KG1 (cell line): Measurements from ENCODE around the gene TAS1R2.

ENCODE experiments used
- DNase-seq: peaks from one replicate; lab custom pipeline; 2025; lab: John Stamatoyannopoulos, UW

TAS1R2 gene

DNA sequence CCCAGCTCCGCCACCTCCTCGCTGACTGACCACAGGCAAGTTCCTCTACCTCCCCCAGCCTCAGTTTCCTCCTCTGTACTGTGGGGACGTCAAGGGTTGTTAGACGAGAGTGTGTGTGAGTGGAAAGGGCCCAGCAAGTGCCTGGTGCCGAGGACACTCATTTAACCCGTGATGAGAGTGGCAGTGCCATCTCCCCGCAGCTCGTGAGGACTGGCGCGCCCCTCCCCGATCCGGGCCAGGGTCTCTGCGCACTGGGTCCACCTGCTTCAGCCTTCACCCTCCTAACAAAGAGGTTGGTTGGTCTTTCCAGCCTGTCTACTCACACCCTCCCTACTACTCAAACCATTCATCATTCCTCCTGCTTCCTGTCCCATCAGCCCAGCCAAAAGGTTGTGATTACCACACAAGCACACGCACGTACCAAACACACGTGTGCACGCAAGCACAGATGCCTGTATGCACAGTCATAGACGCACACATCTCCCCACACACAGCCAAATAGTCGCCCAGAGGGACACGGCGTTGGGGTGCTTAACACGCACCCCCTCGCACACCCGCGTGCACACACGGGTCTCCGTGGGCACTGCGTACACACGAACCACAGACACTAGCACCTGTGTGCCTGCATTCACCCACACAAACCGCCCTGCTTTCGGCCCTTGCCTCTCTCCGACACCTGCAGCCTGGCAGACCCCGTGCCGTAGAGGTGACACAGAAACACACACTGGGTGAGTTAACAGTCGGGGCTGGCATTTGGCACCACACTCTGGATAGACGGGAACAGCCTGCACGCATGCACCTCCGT, 39.3 kb downstream of the TAS1R2 start:
- no peak for DNase-seq

DNA sequence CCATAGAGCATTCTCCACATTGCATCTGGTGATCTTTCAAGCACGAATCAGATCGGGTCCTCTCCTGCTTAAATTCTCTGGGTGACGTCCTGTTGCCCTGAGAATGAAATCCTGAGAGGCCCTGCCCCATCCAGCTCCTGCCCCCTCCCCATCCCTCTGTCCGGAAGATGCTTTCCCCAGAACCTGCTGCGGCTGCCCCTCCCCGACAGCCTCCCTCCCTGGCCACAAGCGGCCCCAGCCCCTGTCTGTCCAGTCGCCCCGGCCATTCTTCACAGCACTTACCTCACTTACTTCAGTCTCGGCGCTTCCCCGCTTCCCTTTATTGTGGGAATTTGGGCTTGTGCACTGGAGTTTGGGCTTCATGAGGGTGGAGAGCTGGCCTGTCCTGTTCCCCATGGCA, 40.3 kb downstream of the TAS1R2 start:
- no peak for DNase-seq

DNA sequence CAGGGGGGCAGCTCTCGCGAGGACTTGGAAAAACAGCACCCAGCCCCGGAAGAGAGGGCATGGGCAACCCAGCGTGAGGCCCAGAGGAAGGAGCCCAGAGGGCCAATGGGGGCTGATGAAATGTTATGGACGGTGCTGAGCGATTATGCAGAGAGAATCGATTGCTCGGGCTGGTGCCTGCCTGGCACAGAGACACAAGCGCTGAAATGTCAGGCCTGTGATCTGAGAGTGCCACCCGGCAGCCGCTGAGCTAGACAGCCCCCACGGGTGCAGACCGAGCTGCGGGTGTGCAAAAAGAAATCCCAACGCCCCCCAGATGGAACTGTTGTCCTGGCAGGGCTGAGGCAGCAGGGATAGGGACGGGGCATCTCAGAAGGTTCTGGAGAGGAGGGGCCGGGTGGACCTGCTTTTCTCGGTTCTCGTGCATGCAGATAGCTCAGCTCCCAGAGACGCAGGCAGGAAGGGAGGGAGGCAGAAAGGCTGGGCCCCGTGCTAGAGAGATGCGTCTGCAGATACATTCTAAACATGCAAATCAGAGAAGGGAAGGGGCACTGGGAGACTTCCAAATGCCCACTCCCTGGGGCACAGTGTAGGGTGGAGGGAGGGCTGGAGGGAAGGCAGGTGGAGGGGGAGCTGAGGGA, 41.5 kb downstream of the TAS1R2 start:
- no peak for DNase-seq

DNA sequence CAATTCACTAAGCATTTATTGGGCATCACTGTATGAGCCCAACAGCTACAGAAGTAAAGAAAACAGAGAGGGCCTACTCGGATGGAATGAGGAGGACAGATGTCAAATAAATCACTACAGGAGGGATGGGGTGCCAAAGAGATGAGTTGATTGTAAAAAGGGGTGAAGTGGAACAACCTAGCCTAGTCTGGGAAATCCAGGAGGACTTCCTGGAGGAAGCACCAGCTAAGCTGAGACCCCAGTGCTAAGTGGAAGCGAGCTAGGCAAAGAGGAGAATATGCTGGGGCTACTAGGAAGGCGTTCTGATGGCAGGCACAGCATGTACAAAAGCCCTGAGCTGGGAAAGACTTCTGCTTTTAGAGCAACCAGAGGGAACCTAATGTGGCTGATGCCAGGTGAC, 42.1 kb downstream of the TAS1R2 start:
- DNase-seq = no peak

DNA sequence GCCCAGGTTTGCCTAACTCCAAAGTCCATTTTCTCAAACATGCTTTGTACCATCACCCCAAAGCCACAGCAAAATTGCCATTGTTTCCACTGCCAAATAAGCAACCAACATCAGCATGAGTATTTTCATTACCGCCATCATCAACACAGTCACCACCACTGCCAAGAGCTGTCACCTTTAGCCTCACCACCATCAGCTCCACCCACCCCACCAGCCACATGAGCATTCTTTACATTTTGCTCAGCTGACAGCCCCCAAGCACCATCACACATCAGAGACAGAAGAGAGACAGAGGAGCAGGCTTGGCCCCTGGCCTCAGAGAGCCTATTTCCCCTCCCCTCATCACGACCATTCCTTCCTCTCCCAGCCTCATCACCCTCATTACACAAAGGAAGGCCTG, 42.7 kb downstream of the TAS1R2 start:
- DNase-seq = no peak

DNA sequence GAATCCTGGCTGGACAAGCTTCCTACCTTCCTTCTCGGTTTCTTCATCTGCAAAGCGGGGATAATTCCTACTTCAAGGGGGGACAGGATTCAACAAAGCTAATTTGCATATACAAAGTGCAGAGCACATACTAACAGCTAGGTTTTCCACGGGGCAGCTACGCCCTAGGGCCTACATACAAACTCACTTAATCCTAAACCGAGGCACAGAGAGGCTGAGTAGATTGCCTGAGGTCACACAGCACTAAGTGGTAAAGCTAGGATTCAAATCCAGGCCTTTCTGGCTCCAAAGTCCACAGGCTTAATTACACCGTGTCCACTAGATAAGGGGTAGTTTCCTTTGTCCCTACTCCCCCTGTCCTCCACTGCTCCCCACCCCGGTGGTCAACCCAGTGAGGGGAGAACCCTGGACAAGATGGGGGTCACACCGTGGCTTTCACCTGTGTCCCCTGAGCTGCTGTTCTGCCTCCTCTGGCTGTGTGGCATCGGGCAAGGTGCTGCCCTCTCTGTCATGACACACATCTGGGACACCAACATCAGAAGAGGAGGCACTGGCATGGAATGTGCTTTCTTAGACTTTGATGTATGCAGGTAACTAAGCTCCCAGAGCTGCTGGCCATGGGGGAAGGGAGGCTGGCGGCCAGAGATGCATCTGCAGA, 44.5 kb downstream of the TAS1R2 start:
- DNase-seq = no peak

DNA sequence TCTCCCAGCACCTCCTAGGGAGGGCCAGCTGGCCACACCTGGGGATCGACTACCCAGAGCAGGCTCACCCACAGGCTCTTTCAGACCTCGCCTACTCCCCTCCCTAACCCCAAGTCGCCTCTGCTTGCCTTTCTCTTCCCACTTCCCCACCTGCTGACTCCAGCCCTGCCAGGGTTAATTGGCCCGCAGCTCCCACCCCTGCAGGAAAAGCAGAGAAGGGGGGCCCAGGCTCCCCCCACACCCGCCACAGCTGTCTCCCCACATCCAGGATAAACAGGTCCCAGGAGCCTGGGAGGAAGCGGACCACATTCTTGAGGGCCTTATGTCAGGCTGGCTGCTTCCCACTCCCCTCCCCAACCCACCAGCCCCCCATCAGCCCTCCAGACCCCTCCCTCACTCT, 45.0 kb downstream of the TAS1R2 start:
- no peak for DNase-seq

DNA sequence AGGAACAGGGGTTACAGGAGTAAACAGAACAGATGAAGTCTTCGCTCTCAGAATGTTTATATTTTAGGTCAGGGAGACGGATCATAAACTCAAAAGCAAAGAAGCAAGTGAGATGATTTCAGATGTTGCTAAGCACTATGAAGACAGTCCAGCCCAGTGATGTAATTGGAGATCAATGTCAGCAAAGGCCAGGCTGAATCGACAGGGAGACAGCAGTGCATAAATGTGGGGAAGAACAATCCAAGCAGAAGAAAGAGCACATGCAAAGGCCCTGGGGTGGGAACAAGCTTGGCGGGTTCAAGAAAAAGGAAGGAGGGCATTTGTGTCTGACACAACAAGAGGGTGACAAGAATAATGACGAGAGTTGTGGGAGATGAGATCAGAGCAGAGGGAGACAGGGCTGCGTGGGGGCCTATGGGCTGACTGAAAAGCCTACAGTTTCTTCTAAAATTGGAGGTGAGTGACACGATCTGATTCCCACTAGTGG, 47.0 kb downstream of the TAS1R2 start:
- DNase-seq = no peak

DNA sequence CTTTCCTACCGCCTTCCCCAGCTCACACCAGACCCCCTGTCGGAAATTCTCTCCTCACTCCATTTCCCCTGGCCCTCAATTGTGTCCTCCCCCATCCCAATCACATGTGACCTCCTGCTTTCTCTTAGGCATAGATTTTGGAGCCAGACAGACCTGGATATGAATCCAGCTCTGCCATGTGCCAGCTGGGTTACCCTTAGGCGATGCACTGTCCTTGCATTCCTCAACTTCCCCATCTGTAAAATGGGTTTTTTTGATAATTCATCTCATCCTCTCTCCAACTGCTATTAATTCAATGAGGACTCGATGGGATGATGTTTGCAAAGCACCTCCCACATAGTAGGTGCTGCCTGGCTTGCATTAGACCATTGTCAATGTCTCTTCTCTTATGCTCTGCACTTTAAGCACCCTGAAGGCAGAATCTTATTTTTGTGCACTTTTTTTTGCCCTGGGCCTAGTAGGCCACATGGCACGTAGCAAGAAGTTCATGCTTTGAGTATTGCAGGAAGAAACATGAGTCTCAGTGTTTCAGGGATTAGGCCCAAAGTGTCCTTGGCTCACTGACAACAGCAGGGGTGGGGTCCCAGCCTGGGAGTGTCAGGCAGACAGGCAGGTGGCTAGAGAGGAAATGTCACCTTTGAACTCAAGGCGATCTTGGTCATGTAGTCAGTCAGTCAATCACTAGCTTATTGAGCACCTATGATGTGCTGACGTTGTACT, 47.6 kb downstream of the TAS1R2 start:
- no peak for DNase-seq

DNA sequence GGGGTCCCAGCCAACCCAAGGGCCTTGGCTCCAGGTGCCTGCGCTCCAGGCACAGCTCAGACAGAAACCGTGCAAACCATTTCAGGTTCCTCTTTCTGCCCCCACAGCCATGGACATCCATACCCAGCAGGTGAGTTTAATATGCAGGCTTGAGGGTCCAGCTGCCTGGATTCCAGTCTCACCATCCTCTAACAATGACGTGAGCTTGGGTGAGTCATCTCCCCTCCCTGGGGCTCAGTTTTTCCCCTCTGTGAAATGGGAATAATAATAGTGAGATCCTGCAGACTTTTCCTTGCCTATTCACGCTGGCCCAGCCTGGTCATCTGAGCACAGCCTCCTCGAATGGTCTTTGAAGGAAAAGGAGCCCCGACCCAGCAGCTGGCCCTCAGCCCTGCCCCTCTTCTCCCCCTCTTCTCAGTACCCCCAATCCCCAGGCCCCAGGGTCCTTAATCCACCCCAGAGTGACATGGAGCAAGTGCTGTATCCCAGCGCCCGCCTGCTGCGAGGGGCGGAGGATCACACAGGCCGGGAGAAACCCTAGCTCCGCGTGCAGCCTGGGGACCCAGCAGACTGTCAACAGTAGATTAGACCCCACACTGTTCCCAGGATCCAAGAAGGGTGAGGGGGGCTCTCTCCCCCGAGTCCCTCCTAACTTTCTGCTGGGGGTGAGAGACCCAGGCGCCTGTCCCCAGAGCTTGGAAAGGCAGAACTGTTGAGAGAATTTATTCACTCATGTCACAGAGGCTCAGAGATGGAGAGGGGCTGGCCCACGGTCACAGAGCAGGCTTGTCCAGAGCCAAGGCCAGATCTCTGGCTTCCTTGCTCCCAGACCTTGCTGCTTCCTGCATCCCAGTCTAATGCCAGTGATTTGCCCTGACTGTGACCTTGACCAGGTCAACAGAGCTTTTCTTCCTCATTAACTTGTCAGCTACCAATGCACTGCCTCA, 49.2 kb downstream of the TAS1R2 start:
- no peak for DNase-seq

DNA sequence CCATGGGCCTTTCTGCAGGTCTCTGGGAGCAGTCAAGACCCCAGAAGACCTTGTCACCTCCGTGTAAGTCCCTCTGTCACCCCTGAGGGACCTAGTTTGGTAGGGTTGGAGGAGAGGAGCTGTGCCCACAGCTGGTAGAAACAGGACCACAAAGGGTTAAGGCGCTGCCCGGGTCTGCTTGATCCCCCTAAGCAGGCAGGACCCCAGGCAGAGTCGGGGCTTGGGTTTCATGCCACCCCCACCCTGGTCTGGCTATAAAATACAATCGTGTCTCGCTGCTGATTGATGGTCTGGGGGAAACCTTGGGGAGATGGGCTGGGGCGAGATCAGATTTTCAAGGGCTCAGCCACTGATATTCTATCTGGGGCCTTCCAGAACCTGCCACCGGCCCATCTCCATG, 50.9 kb downstream of the TAS1R2 start:
- DNase-seq = no peak

DNA sequence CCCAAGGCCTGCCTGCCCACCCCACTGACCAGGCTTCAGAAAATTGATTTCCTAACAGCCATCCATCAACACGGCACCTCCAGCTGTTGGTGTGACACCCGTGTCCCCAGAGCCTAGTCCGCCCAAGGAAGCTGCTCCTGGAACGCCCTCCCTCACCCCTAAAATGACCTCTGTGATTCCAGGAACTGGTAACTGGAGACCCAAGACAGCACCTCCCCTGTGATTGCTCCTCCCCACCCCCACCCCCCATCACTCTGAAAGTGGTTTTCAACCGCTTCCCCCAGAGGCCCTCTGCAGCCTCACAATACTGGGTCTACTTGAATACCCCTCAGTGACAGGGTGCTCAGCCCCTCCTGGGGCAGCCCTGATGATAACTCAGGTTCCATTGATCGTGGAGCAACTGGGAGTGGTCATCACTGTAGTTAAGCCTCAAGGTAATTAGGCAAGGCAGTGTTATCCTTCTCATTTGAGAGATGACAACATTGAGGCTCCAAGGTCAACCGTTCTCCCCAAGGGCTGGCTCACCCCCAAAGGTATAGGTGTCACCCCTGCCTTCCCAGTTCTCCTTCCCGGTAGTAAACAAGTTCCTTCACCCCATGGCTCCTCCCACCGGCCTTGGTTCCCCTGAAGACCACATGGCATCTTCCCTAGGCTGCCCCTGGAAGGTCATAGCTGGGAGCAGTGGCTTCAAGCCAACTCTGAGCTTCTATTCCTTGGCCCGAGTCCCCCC, 52.0 kb downstream of the TAS1R2 start:
- DNase-seq = no peak

DNA sequence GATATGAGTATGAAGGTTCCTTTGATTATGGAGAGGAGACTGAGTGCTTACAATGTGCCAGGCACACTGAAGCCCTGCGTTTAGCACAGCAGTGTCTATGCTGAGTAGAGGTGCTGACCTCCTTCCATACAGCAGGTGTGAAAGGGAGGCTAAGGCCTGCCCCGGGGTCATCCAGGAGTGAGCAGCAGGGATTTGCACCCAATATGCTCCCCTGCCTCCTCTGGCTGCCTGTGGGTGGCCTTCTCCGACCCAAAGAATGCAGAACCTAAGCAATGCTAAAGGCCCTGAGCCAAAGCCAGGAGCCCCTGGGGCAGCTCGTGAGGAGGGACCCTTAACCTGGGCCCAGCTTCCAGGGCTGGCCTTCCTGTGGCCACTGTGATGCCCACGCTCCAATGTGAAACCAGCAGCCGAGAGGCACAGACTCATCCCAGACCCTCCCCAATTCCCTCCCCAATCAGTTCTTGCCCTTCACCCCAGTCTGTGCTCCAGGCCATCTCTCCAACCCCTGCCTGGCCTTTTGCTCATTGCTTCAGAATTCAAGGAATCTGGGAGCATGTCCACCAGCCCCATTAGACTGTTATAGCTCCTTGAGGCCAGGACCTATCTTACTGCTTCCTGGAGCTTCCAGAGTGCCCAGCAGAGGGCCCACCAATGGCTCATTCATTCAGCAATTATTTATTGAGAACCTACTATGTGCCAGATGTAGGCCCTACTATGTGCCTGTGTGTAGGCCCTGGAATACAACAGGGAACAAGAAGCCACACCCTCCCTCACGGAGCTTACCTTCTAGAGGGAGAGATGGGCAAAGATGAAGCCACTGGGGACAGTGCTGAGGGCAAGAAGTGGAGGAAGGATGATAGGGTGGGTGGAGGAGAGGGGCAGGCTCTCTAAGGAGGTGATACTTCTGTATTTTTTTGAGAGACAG, 53.3 kb downstream of the TAS1R2 start:
- DNase-seq = no peak

DNA sequence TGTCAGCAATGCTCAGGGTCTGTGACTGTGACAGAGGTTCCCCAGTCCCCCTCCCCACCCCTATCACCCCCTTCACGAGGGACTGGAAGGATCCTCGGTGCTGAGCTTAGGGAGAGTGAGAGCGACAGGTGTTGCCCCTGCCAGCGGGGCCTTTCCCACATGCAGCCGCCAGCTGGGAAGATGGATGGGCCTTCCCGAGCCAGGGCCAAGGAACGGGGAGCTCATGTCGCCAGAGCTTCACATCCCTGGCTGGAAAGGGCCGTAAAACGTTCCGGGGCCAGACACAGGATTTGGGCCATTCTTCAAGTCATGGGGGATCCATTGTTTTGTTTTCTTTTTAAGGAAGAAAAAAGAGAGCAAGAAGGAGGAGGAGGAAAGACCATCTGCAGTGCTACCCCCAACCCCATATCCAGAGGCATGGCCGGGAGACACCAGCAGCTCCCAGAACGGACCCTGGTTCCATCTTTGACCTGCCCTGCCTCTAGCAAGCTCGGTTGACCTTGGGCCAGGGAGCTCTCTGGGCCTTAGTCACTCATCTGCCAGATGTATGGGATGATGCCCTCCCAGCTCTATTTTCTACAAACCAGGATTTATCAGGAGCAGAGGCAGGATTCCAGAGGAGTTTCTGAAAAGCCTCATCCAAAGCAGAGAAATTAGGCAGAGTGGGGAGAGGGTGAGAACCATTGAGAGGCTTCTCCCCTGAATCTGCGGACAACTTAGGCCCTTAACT, 54.1 kb downstream of the TAS1R2 start:
- no peak for DNase-seq

DNA sequence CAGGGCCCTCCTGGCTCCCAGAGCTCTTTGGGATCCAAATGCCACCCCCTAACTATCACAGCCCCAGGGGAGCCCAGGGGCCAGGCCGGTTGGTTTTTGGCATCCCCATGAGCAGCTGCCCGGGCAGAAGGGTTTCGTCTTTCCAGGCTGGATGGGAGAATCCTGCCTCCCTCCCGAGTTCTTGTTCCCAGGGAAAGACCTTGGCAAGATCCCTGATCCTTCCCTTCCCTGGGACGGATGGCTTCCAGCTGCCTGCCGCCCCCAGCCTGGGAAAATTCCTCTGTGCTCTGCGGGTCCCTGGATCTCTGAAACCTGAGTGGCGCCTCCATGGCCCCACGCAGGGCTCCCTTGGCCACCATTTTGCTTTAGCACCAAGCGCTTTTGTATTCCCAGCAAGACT, 55.6 kb downstream of the TAS1R2 start:
- DNase-seq = no peak

DNA sequence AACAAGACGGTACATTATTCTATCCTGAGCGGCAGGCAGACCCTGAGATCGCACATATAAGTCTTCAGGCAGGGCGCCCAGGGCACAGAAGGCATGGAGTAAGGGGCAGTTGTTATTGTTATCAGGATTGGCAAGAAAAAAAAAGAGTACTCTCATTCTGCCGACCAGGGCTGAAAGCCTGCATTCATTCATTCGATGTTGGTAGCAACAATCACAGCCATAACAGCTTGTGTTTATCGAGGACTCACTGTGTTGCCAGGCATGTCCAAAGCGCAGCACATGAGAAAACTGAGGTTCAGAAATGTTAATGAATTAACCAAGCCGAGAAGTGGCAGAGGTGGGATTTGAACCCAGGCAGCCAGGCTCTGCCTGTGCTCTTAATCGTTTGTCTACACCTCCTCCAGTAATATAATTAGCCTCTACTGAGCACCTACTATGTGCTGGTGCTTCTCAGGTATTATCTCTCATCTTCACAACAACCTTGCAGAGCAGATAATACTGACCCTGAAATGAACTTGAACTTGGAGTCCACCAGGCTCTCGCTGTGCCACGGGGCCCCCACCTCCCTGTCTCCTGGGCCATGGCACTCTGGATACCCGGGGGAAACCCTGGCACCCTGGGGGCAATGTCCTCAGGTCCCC, 56.2 kb downstream of the TAS1R2 start:
- DNase-seq = no peak

DNA sequence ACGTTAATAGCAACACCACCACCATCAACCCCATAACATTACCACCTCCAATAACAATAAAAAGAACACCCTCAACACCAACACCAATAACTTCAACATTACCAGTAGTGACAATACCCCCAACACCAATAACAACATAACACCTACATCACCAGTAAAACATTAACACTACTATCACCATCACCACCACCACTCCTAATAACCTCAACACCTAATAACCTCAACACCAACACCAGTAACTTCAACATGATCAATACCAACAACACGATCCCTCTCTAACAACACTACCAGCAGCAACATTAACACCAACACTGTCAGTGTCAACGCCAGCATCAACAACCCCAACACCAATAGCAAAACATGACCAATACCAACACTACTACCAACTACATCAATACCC, 57.2 kb downstream of the TAS1R2 start:
- DNase-seq = no peak

DNA sequence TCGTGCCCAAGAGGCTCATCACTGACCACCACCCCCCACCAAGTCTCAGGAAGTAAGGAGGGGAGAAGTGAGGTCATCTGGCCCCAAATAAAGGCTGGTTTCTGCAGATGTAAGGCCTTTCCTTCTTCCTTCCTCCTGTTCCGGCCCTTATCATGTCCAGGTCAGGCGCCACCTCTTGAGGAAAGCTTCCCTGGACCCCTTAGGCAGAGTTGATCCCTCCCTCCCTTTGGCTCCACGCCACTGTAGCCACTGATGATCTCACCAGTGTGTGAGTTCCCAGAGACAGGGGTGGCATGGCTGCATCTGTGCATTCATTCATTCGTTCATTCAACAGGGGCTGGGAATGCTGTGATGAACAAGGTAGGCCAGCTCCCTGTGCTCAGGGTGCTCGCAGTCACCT, 59.2 kb downstream of the TAS1R2 start:
- no peak for DNase-seq
